Measurements from ENCODE around the gene OR10G8.

Gene OR10G8

DNA sequence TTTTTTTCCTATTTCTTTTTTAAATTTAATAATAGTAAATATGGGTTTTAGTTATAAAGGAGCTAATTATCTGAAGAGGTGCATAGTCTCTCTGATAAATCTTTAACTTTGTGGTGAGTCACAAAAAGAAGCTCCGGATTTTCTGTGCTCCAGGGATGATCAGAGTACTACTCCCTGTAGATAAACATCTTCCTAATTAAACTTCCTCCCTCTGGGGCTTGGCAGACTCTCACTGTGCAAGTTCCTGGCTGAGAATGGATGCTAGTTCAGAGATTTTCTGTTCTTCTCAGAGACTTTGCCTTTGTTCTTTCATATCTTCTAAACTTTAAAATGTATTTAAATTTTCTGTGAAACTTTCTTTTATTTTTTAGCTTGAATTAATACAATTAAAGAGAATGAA, 14.7 kb downstream of the OR10G8 start, which contains the start of gene OR10G7:
TSS of gene OR10G7 (minus strand) at position 72 of the 400 bp plus-strand sequence. CDS start 2,324 bp downstream, outside the sequence.
- TF ChIP-seq, protein P1, sequence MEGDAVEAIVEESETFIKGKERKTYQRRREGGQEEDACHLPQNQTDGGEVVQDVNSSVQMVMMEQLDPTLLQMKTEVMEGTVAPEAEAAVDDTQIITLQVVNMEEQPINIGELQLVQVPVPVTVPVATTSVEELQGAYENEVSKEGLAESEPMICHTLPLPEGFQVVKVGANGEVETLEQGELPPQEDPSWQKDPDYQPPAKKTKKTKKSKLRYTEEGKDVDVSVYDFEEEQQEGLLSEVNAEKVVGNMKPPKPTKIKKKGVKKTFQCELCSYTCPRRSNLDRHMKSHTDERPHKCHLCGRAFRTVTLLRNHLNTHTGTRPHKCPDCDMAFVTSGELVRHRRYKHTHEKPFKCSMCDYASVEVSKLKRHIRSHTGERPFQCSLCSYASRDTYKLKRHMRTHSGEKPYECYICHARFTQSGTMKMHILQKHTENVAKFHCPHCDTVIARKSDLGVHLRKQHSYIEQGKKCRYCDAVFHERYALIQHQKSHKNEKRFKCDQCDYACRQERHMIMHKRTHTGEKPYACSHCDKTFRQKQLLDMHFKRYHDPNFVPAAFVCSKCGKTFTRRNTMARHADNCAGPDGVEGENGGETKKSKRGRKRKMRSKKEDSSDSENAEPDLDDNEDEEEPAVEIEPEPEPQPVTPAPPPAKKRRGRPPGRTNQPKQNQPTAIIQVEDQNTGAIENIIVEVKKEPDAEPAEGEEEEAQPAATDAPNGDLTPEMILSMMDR (IDR thresholded peaks at IDR 0.05), result no peak

DNA sequence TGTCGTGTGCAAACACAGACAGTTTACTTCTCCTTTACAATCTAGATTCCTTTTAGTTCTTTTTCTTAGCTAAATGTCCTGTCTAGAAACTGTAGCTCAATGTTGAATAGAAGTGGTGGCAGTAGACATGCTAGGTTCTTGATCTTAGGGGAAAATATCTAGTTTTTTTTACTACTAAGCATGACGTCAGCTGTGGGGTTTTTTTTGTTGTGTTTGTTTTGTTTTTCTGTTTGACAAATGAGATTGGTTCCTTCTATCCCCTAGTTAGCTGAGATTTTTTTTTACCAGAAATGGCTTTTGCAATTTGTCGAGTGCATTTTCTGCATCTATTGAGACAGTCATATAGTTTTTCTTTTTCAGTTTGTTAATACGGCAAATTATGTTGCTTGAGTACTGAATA, 16.8 kb downstream of the OR10G8 start:
- TF ChIP-seq, protein P1 (IDR thresholded peaks at IDR 0.05), result no peak

DNA sequence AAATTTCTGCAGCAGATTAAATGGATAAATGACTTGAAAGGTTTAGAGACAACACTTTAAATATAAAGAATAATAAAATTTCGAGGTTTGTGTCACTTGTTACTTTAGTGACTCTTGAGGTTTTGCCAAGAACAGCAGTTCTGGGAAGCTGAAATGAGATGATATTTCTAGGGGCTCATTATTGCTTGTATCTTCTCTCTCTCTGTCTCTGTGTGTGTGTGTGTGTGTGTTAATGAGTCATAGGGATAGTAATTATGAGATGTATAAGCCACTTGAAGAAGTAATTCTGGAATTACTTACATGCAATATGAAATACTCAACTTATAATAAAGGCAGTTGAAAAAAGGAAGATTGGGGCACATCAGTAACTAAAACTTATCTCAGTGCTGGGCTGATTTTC, 24.1 kb downstream of the OR10G8 start:
- TF ChIP-seq, protein P1 (IDR thresholded peaks at IDR 0.05), result no peak

DNA sequence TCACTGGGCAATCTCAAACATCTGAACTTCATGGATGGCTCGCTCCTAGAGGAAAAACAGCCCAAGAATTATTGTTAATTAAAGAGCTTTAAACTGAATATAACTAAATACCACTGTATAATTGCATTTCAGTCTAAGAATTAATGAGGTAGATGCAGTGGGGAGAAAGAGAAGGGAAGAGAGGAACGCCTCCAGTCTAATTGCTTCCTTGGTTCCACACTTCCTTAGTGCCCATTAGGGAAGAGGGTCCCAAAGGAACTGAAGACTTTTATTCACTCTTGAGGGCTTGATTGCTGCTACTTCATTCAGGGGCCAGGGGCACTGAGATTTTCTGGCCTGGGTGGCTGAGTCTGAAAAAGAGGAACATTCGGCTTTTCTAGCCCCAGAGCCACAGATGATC, 26.4 kb downstream of the OR10G8 start:
- TF ChIP-seq, protein P1 (IDR thresholded peaks at IDR 0.05), result no peak

DNA sequence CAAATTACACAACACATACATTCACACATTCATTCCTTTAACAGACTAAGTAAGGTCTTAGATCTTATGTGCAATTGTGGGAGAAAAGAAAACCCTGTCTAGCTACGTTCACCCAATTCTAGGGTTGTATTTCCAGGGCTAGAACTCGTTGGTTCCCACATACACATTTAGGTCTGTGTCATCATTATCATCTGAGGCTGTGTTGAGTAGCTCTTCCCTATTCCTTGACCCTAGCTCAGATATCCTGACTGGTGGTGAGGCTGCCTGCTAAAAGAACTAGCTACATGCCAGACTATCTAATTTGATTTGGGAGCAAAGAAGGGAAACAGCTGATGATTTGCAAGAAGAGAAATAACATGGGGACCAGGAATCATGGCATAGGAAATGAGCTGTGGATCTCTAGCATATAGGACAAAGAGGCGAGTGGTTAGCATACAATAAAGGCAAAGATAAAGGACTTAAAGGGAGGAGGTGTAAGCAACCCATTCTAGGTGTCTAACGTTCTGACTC, 42.1 kb downstream of the OR10G8 start:
- TF ChIP-seq, protein P1 (IDR thresholded peaks at IDR 0.05), result no peak

DNA sequence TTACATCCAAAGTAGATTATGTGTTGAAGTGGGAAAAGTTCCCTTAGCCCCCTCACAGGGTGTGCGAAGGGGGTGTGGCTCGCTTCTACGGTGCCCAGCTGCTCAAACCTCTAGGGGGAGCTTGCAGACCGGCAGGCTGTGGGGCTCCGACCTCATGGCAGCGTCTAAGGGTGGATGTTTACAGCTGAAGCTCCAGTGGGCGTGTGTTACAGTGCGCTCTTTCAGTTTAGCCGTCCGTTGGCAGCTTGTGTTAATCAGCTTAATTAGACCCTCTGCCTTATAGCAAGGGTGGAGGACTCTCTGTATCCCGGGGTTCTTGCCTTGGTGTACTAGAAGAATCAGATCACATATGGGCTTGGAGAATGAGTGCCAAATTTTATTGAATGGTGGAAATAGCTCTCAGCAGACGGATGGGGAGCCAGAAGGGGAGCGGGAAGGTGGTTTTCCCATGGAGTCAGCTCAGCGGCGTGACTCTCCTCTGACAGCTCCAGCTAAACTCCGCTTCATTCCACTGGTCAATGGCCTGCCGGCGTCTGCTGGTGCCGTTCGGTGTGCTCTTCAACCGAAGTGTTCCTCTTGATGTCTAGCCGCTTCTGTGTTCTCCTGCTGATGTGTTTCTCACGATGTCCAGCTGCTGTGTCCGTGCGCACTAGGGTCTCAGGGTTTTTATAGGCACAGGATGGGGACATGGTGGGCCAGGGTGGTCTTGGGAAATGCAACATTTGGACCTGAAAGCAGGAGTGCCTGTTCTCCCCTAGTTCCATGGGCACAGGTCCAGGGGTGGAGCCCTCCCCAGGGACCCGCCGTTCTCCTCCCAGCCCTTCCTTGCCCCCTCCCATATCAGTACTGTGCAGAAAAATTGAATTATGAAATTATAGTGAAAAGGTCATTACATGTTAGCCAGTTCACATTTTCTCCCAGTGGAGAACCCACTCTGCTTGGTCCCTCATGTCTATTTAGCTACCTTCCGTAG, 43.1 kb downstream of the OR10G8 start:
- TF ChIP-seq, protein P1 (IDR thresholded peaks at IDR 0.05), result peak; percentile 69

DNA sequence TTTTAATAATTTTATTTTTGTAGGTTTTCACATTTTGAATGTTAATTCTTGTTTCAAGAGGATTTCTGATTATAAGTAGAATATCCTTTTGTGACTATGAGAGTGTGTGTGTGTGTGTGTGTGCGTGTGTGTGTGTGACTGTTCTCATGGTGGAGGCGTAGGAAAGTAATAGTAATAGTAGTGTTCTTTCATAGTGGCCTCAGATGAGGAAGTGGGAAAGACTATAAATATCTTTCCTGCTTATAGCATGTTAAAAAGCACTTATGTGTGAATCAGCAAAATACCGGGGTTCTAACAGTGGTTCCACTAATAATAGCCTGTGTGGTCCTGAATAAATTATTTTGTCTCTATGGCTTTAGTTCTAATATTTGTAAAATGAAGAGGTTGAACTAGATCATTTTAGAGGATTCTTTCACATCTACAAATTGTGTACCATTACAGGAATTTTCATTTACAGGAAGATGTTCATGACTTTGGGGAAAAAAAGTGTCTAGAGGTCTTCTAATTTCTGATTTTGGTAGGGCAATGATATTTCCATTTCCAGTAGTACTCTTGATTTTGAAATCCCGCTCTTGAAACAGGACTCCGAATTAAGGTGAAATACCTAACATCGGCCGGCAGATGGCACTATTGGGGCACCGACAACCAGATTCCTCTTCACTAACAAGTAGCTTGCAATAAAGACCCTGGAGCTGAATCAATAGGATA, 44.5 kb downstream of the OR10G8 start:
- TF ChIP-seq, protein P1 (IDR thresholded peaks at IDR 0.05), result peak; percentile 71
